C4-2B (cell line): ENCODE results near the gene LRMDA.

Experiments
- CTCF ChIP-seq: fragments of 450-650 bp; conservative IDR thresholded peaks from 2 replicates; pipeline ENCODE4 v1.5.1; 2017; ENCODE audit warnings: mild to moderate bottlenecking
- ZFX ChIP-seq: fragments of 450-650 bp; IDR thresholded peaks from 2 replicates; pipeline ENCODE4 v1.6.1; 2017

- TF ChIP-seq CTCF = no peak
- TF ChIP-seq ZFX = no peak
Observed at GRCh38 chr10:76350583-76350982, 919.2 kb downstream of the LRMDA start.
